GM21825 (cell line): Measurements from ENCODE around the gene PTS.
A peak's percentile ranks its signal among the peaks of the same experiment; 100 is the strongest.

ENCODE experiments used
- ATAC-seq: cut with Tn5 transposase; IDR thresholded peaks from one replicate; pipeline ENCODE4 v1.9.1; 2021; ENCODE audit warnings: mild to moderate bottlenecking, moderate library complexity; ENCODE audit not compliant: unreplicated experiment

Gene PTS

GRCh38 chr11:112260490-112260889 is 34.3 kb downstream of the PTS start, which contains the start of gene PLET1:
PLET1 (minus strand) TSS chr11:112260860; CDS start chr11:112260589, 271 bp downstream.
- no peak for ATAC-seq

DNA sequence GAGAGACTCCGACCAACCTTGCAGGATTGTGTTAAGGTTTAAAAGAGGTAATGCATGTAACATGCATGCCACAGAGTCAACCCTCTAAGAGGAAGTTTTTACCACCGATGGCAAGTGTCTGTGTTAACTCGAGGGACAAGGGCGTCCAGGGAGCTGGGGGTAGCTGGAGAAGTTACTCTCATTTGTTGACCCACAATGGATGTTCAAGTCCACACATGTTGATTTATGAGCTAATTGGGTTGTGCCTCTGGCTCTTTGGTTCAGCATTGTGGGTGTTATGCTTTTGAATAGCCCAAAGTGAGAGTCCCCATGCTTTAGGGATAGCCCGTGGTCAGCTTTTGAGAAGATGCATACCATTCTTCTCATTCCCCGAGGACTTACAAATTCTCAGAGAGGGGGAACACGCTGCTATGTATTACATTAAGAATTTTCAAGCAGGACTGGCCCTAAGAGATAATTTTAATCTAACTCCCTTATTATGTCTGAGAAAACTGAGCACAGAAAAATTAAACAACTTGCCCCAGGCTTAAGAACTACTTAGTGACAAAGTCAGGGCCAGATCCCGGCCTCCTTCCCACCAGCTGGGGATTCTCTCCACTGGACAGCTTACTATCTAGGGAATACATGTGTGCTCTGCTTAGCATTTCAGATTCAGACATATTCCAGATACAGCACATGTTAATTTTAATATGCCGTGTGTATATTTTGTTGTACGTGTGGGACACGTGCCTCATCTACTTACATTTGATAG is 39.6 kb downstream of the PTS start:
- no peak for ATAC-seq

- ATAC-seq: no peak
Observed at GRCh38 chr11:112266410-112266778, 40.2 kb downstream of the PTS start.

- no peak for ATAC-seq
Observed at GRCh38 chr11:112267188-112267591, 41.0 kb downstream of the PTS start.

- no peak for ATAC-seq
Observed at GRCh38 chr11:112268406-112268805, 42.2 kb downstream of the PTS start.

DNA sequence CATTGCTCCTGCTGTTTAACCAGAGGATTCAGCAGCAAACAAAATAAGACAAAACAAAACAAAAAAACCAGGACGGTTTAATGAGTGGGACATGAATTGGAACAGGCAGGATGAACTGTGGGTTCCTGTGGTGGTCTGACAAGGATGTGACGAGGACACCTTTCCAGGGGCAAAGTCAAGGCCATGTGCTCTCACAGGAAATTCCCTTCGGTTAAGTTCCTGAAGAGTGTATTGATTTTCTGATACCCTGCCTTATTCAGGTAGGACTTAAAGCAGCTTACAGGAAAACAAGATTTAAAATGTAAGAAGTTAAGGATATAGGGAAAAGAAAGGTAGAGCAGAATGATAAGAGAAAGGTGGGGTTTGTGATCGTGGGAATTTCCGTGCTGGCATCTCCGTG is 42.9 kb downstream of the PTS start:
- no peak for ATAC-seq

- no peak for ATAC-seq
Observed at GRCh38 chr11:112270551-112271180, 44.4 kb downstream of the PTS start.

- ATAC-seq: no peak
Observed at GRCh38 chr11:112271242-112271641, 45.0 kb downstream of the PTS start.

GRCh38 chr11:112273066-112273465 is 46.8 kb downstream of the PTS start:
- no peak for ATAC-seq

DNA sequence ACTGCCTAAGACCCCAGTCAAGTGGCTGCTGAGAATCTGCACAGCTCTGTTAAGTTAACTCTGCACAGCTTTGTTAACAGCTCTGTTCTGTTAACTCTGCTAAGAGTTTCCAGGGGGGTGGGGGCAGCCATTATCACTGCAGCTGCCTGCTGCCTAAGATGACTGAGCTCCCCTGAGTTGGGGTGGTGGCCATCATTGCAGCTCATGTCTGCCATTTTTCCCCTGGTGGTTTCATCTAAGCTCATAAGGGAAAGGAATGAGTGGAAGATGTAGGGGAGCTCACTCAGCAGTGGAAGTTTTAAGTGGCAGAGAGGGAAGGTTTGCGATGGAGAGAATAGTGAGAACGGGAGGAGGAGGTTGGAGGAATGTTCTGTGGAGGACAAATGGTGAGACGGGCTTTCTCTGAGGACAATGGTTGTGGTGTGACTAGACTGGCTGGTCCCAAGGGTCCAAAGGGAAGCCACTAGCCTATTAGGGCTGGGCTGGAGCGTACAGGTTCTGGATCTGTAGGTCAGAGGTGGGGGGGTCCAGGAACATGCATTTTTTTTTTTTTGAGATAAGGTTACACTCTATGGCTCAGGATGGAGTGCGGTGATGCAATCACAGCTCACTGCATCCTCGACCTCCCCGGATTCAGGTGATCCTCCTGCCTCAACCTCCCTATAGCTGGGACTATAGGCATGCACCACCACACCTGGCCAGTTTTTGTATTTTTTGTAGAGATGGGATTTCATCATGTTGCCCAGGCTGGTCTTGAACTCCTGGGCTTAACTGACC is 48.0 kb downstream of the PTS start:
- no peak for ATAC-seq

GRCh38 chr11:112277029-112277428 is 50.8 kb downstream of the PTS start:
- ATAC-seq: no peak

- no peak for ATAC-seq
Observed at GRCh38 chr11:112277941-112278340, 51.7 kb downstream of the PTS start.

DNA sequence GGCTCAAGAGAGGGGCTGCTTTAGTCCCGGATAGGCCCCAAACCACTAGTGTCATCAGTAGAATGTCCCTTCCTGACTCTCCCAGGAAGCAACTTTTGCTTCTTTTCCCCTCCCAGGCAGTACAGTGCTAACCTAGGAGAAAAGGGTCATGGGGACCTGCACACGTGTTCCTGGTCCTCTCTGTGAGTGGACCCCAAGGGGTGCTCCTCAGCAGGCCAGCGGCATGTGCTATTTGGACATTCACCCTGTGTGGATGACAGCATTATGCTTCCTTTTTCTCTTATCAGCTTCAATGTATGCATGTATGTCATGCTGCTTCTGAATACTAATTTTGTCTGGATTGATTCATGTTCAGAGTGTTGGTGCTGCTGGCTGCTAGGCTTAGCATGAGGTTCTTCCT is 52.6 kb downstream of the PTS start:
- no peak for ATAC-seq

GRCh38 chr11:112279901-112280267 is 53.7 kb downstream of the PTS start:
- peak; percentile 53 for ATAC-seq

DNA sequence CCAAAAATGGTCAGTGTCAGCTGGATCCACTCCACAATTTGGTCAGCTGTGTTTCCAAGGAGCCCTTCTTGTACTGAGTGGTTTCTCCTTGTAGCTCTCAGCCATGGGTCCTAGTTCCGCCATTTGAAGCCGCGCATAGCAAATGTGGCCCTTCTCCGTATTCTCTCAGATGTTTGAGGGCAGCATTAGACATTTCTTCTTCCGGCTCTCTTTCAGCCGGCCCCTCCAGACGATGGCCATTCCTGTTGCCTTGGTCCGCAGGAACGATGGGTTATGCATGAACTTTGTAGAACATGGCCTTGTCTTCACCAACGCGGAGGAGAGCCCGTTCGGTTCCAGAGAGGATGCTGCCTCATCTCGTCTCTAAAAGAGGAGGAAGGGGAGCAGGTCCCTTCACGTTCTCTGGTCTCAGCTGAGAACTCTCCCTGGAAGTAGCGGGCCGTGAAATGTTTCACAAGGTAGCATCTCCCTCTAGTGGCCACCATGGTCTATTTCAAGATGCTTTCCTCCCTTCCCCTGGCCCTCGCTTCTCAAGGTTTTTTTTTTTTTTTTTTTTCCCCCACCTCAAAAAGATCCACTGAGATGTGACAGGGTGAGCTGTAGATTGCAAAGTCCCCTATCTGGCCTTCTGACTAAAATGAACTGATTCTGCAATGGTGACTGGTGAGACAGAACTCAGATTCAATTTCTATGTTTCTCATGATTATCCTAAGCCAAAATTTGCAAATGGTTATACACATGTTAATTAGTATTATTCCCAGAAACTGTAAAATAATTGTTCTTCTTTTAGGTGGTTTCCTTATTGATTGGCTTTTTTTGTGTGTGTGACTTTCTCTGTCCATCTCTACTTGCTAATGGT is 54.3 kb downstream of the PTS start:
- ATAC-seq: peak; percentile 77

DNA sequence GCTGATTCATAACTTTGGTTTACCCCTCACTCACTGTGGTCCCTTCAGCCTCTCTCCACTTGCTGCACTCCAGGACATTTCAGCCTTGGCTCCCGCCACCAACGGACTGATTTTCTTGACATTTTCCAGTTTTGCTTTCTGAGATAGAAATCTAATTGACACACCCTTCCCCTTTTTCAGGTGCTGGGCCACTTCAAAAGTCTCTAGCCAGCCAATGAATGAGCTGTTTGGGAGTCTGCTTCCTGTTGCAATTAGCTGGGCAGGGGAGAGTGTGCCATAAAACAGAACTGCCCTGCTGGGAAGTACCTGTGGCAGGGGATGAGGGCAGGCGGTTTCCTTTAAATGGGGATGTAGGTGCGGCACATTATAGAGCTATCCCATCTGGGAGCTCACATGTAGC is 55.5 kb downstream of the PTS start:
- ATAC-seq: no peak
